HepG2 (cell line): Measurements from ENCODE around the gene WIZ. TPM values are rescaled to one million over a fixed set of nuclear protein-coding genes. Genes with fewer than 3 reads are reported as not detected.

Source experiments
- CEBPB ChIP-seq: IDR thresholded peaks from 2 replicates; pipeline ENCODE4 v1.6.1; 2011; ENCODE audit warnings: low read depth, low read length, improper control_type of control experiment, borderline replicate concordance
- EEA1 ChIP-seq: sonication (generic); formaldehyde crosslinking; IDR thresholded peaks from 2 replicates; pipeline ENCODE4 v1.5.1; 2020; ENCODE audit warnings: mild to moderate bottlenecking, missing genetic modification reagents, borderline replicate concordance
- GTF3A ChIP-seq: sonication (generic); formaldehyde crosslinking; conservative IDR thresholded peaks from 2 replicates; pipeline ENCODE4 v1.4.0; 2020; ENCODE audit warnings: mild to moderate bottlenecking, missing genetic modification reagents
- HMG20B ChIP-seq: conservative IDR thresholded peaks from 2 replicates; pipeline ENCODE4 v1.6.1; 2016; ENCODE audit warnings: missing genetic modification reagents, missing compliant biosample characterization
- KMT2A ChIP-seq: sonication (generic); formaldehyde crosslinking; IDR thresholded peaks from 2 replicates; pipeline ENCODE4 v1.4.0; 2020; ENCODE audit warnings: missing genetic modification reagents
- MEIS1 ChIP-seq: sonication (generic); formaldehyde crosslinking; IDR thresholded peaks from 2 replicates; pipeline ENCODE4 v1.9.0; 2021; ENCODE audit warnings: mild to moderate bottlenecking, missing genetic modification reagents, moderate library complexity, borderline replicate concordance
- SALL1 ChIP-seq: sonication (generic); formaldehyde crosslinking; IDR thresholded peaks from 2 replicates; pipeline ENCODE4 v1.8.0; 2022; ENCODE audit warnings: mild to moderate bottlenecking, missing genetic modification reagents
- SALL2 ChIP-seq: sonication (generic); formaldehyde crosslinking; IDR thresholded peaks from 2 replicates; pipeline ENCODE4 v1.8.1; 2023; ENCODE audit warnings: mild to moderate bottlenecking, missing genetic modification reagents, inconsistent platforms
- ZBTB40 ChIP-seq, 2 experiments: fragments of 450-650 bp in 1 of 2; sonication (generic) in 1 of 2; formaldehyde crosslinking in 1 of 2; IDR thresholded peaks; 2 replicates each; pipeline versions ENCODE4 v1.6.1 to v1.8.0; 2016 to 2022; ENCODE audit warnings: antibody characterized with exemption in 1 of 2, mild to moderate bottlenecking in 1 of 2, missing genetic modification reagents in 1 of 2
- ZKSCAN5 ChIP-seq: sonication (generic); formaldehyde crosslinking; IDR thresholded peaks from 2 replicates; pipeline ENCODE4 v1.5.1; 2020; ENCODE audit warnings: mild to moderate bottlenecking, missing genetic modification reagents
- ZNF414 ChIP-seq: sonication (generic); formaldehyde crosslinking; IDR thresholded peaks from 2 replicates; pipeline ENCODE4 v1.5.0; 2020; ENCODE audit warnings: missing genetic modification reagents
- ZNF549 ChIP-seq: sonication (generic); formaldehyde crosslinking; IDR thresholded peaks from 2 replicates; pipeline ENCODE4 v1.5.0; 2020; ENCODE audit warnings: missing genetic modification reagents
- ZNF614 ChIP-seq: IDR thresholded peaks from 2 replicates; pipeline ENCODE4 v1.6.1; 2018; ENCODE audit warnings: missing biosample characterization, missing genetic modification reagents, inconsistent platforms, borderline replicate concordance
- ZSCAN21 ChIP-seq: sonication (generic); formaldehyde crosslinking; IDR thresholded peaks from 2 replicates; pipeline ENCODE4 v1.8.0; 2022; ENCODE audit warnings: mild to moderate bottlenecking, missing genetic modification reagents, moderate library complexity, borderline replicate concordance
- polyA plus RNA-seq, 8 experiments: library from polyadenylated mRNA; depleted of rRNA in 3 of 8; stranded (reverse) in 7 of 8; unstranded in 1 of 8; fragments of >200 nt; fragmentation: Illumina TruSeq in 4 of 8; extraction: Trizol in 4 of 8; gene quantifications; 2 replicates each; pipeline versions ENCODE4 v1.2.1 to v1.2.3, GENCODE V29; 2011 to 2016; ENCODE audit warnings: low read depth in 4 of 8, missing spikeins in 1 of 8, mixed read lengths in 1 of 8; ENCODE audit not compliant: insufficient read depth in 1 of 8
- total RNA-seq, 5 experiments: library from RNA; depleted of rRNA; stranded (reverse); fragments of >200 nt; fragmentation: Illumina TruSeq; extraction: Trizol; gene quantifications; 2 replicates each; pipeline ENCODE4 v1.2.3, GENCODE V29; 2016; ENCODE audit warnings: low read depth in 1 of 5
- TF ChIP-seq, protein P1 (sequence below): IDR thresholded peaks from 2 replicates; pipeline ENCODE4 v1.6.1; 2016; ENCODE audit warnings: missing compliant biosample characterization, missing genetic modification reagents, borderline replicate concordance

The WIZ gene
- total and polyA plus RNA-seq, 2 of the 13 experiments (the other 11 are each of a cell fraction or from before 2014, with no cell fraction given), result 4.7 to 4.8 TPM

- TF ChIP-seq SALL2 (peak; percentile 88; the same call in 1 of the 2 replicates), ZNF414 (CRISPR knock-in tag) (peak; percentile 75), MEIS1 (CRISPR knock-in tag) (peak; percentile 78), EEA1 (CRISPR knock-in tag) (peak; percentile 83; the same call in 1 of the 2 replicates), HMG20B (no peak), GTF3A (CRISPR knock-in tag) (no peak; the same call in 1 of the 2 replicates), CEBPB (no peak), SALL1 (CRISPR knock-in tag) (peak; percentile 76), ZKSCAN5 (CRISPR knock-in tag) (no peak), KMT2A (peak; percentile 24), ZNF614 (peak; percentile 20; the same call in 1 of the 2 replicates), ZBTB40 (IDR thresholded peaks at IDR 0.05) (no peak), ZBTB40 (CRISPR knock-in tag; IDR thresholded peaks at IDR 0.05) (no peak; the same call in 1 of the 2 replicates), ZSCAN21 (CRISPR knock-in tag) (peak; percentile 76; the same call in 1 of the 2 replicates), ZNF549 (CRISPR knock-in tag) (peak; percentile 81)
- TF ChIP-seq, protein P1, sequence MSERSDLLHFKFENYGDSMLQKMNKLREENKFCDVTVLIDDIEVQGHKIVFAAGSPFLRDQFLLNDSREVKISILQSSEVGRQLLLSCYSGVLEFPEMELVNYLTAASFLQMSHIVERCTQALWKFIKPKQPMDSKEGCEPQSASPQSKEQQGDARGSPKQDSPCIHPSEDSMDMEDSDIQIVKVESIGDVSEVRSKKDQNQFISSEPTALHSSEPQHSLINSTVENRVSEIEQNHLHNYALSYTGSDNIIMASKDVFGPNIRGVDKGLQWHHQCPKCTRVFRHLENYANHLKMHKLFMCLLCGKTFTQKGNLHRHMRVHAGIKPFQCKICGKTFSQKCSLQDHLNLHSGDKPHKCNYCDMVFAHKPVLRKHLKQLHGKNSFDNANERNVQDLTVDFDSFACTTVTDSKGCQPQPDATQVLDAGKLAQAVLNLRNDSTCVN (CRISPR knock-in tag), result 0 out of 2 replicates have a peak, but pooled peaks have one; percentile 23
Measured at GRCh38 chr19:15418579-15419412, 31.0 kb downstream of the WIZ start, which contains the start of gene AKAP8L (continued).
